Measurements from ENCODE around the gene FAF2.

FAF2 gene

GRCh38 chr5:176414704-176415103, 33.5 kb upstream of the FAF2 start:
- Histone ChIP-seq H3K36me3 (ENCODE audit: low read depth) (peaks cover 22% of the 10 kb centered on the region), H3K4me1 (ENCODE audit: insufficient read depth, poor library complexity, severe bottlenecking) (peaks cover 72% of the 10 kb centered on the region), H3K9me3 (ENCODE audit: severe bottlenecking) (no peaks in the 10 kb centered on the region), H3K27ac (ENCODE audit: poor library complexity, severe bottlenecking) (peak overlapping the region; percentile 94), H3K4me3 (ENCODE audit: severe bottlenecking) (peak overlapping the region; percentile 94), H3K27me3 (ENCODE audit: insufficient read depth, poor library complexity, severe bottlenecking) (no peaks in the 10 kb centered on the region)
- no peak for TF ChIP-seq CTCF (IDR thresholded peaks at IDR 0.05; ENCODE audit: poor library complexity, severe bottlenecking)
- no peak for DNase-seq (ENCODE audit: low spot score)
- no peak for ATAC-seq (ENCODE audit: low read depth)

GRCh38 chr5:176415240-176415951, 32.8 kb upstream of the FAF2 start:
- no peak for DNase-seq (ENCODE audit: low spot score)
- Histone ChIP-seq H3K27me3 (ENCODE audit: insufficient read depth, poor library complexity, severe bottlenecking) (no peaks in the 10 kb centered on the region), H3K4me3 (ENCODE audit: severe bottlenecking) (peak overlapping the region; percentile 94), H3K36me3 (ENCODE audit: low read depth) (peaks cover 15% of the 10 kb centered on the region), H3K4me1 (ENCODE audit: insufficient read depth, poor library complexity, severe bottlenecking) (peaks cover 69% of the 10 kb centered on the region), H3K9me3 (ENCODE audit: severe bottlenecking) (no peaks in the 10 kb centered on the region), H3K27ac (ENCODE audit: poor library complexity, severe bottlenecking) (peak overlapping the region; percentile 94)
- ATAC-seq (ENCODE audit: low read depth): no peak
- TF ChIP-seq CTCF (IDR thresholded peaks at IDR 0.05; ENCODE audit: poor library complexity, severe bottlenecking): no peak

- H3K36me3 ChIP-seq (ENCODE audit: low read depth): peaks cover 13% of the 10 kb centered on the region
- DNase-seq (ENCODE audit: low spot score): peak; percentile 87
- H3K4me1 ChIP-seq (ENCODE audit: insufficient read depth, poor library complexity, severe bottlenecking): peaks cover 61% of the 10 kb centered on the region
- peak within 1 kb of the TSS; percentile 94 for H3K4me3 ChIP-seq (ENCODE audit: severe bottlenecking)
- ATAC-seq (ENCODE audit: low read depth): peak; percentile 66
- peak within 1 kb of the TSS; percentile 94 for H3K27ac ChIP-seq (ENCODE audit: poor library complexity, severe bottlenecking)
- peak; percentile 100 for TF ChIP-seq CTCF (IDR thresholded peaks at IDR 0.05; ENCODE audit: poor library complexity, severe bottlenecking)
- no peaks in the 10 kb centered on the region for H3K27me3 ChIP-seq (ENCODE audit: insufficient read depth, poor library complexity, severe bottlenecking)
- no peaks in the 10 kb centered on the region for H3K9me3 ChIP-seq (ENCODE audit: severe bottlenecking)
These were observed 31.9 kb upstream of the FAF2 start, which contains the start of gene CLTB for GRCh38 chr5:176415952-176416924. Gene CLTB, minus strand, starts transcription at chr5:176416539. Its CDS starts 176 bp downstream, at chr5:176416363.

- no peak for TF ChIP-seq CTCF (IDR thresholded peaks at IDR 0.05; ENCODE audit: poor library complexity, severe bottlenecking)
- peaks cover 54% of the 10 kb centered on the region for H3K4me1 ChIP-seq (ENCODE audit: insufficient read depth, poor library complexity, severe bottlenecking)
- no peak overlapping the region for H3K4me3 ChIP-seq (ENCODE audit: severe bottlenecking)
- peaks cover 13% of the 10 kb centered on the region for H3K36me3 ChIP-seq (ENCODE audit: low read depth)
- H3K27ac ChIP-seq (ENCODE audit: poor library complexity, severe bottlenecking): peak overlapping the region; percentile 94
- DNase-seq (ENCODE audit: low spot score) (no peak), ATAC-seq (ENCODE audit: low read depth) (no peak)
- no peaks in the 10 kb centered on the region for H3K27me3 ChIP-seq (ENCODE audit: insufficient read depth, poor library complexity, severe bottlenecking)
- H3K9me3 ChIP-seq (ENCODE audit: severe bottlenecking): no peaks in the 10 kb centered on the region
These were observed 31.2 kb upstream of the FAF2 start for GRCh38 chr5:176416965-176417364.

Measured in RWPE2 (cell line).